Right atrium auricular region (tissue), 2 donors: Measurements from ENCODE around the gene SIDT2. TPM values are rescaled to one million over a fixed set of nuclear protein-coding genes. Genes with fewer than 3 reads are reported as not detected.
"Not testable (repeated sequence)": the region's sequence is repeated elsewhere in the genome, so short reads cannot be mapped to it uniquely, and the experiment has no call there.

Source experiments
- DNase-seq: peaks from one replicate; pipeline ENCODE4 v3.0.0-alpha.2; 2019; ENCODE audit warnings: low spot score
- H3K27ac ChIP-seq, 2 donors: fragments of 200-600 bp; sonication (generic); 1 replicate in 1 of 2; 2 replicates in 1 of 2; pipeline ENCODE4 v1.5.1; 2016 to 2019
- H3K27me3 ChIP-seq, 2 donors: fragments of 200-600 bp; sonication (generic); one replicate each; pipeline versions ENCODE4 v1.5.1 to v1.6.0; 2017 to 2019
- H3K36me3 ChIP-seq: fragments of 200-600 bp; sonication (generic); one replicate; pipeline ENCODE4 v1.5.1; 2016
- H3K4me1 ChIP-seq, 2 donors: fragments of 200-600 bp; sonication (generic); one replicate each; pipeline versions ENCODE4 v1.5.1 to v1.6.0; 2017 to 2019
- H3K4me3 ChIP-seq, 2 donors: fragments of 200-600 bp; sonication (generic); 1 replicate in 1 of 2; 2 replicates in 1 of 2; pipeline ENCODE4 v1.5.1; 2017 to 2019; ENCODE audit warnings: mild to moderate bottlenecking in 1 of 2, moderate library complexity in 1 of 2
- H3K9me3 ChIP-seq, 2 donors: fragments of 200-600 bp; sonication (generic); one replicate each; pipeline ENCODE4 v1.5.1; 2019
- total RNA-seq, 2 donors: library from RNA; depleted of rRNA; stranded (reverse); fragments of >200 nt; gene quantifications; one replicate each; pipeline ENCODE4 v1.1.0, GENCODE V29; 2016
- TF ChIP-seq, protein P1 (sequence below), 2 donors: fragments of 200-600 bp; sonication (generic); IDR thresholded peaks; one replicate each; pipeline ENCODE4 v1.5.1; 2019; ENCODE audit warnings: antibody characterized with exemption in 2 of 2

The SIDT2 gene
- total RNA-seq, 2 donors from 2014 or later: 19.1 to 33.0 TPM

DNA sequence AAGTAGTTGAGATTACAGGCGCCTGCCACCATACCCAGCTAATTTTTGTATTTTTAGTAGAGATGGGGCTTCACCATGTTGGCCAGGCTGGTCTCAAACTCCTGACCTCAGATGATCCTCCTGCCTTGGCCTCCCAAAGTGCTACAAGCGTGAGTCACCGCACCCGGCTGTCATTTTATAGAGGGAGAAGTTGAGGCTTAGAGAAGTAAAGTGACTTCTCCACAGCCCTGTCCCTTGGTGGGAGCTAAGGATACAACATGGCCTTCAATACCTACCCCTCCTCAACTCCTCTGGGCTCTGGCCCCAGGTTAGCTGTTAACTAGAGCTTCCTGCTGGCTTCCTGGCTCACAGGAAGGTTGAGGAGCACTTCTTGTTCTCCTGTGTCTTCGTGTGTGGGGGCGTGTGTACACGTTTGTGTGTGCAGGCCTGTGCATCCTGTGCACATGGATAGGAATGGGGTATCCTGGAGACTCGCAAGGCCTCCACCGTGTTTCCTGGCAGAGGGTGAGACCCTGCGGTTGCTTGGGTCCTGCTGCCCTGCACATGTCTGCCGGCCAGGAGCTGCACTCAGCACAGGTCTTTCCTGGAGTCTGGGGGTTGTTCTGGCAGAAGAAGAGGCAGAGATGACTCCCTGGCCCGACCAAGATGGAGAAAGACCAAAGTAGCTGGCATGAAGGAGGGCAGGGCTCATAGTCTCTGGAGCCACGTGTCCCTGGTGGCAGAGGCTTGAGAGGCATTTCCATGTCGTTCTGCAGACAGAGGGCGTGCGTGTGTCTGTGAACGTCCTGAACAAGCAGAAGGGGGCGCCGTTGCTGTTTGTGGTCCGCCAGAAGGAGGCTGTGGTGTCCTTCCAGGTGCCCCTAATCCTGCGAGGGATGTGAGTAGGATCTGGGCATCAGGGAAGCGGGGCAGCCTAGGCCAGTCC is 2.4 kb downstream of the SIDT2 start:
- Histone ChIP-seq H3K27me3 (no peaks in the 10 kb centered on the region), H3K4me3 (no peak overlapping the region), H3K36me3 (peaks cover 24% of the 10 kb centered on the region), H3K4me1 (peaks cover 0 to 30% of the 10 kb centered on the region in 2 donors), H3K27ac (peak overlapping the region; percentile 32 to 95), H3K9me3 (no peaks in the 10 kb centered on the region)
- TF ChIP-seq, protein P1, sequence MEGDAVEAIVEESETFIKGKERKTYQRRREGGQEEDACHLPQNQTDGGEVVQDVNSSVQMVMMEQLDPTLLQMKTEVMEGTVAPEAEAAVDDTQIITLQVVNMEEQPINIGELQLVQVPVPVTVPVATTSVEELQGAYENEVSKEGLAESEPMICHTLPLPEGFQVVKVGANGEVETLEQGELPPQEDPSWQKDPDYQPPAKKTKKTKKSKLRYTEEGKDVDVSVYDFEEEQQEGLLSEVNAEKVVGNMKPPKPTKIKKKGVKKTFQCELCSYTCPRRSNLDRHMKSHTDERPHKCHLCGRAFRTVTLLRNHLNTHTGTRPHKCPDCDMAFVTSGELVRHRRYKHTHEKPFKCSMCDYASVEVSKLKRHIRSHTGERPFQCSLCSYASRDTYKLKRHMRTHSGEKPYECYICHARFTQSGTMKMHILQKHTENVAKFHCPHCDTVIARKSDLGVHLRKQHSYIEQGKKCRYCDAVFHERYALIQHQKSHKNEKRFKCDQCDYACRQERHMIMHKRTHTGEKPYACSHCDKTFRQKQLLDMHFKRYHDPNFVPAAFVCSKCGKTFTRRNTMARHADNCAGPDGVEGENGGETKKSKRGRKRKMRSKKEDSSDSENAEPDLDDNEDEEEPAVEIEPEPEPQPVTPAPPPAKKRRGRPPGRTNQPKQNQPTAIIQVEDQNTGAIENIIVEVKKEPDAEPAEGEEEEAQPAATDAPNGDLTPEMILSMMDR (IDR thresholded peaks at IDR 0.05): peak; percentile 52 to 78
- peak; percentile 88 for DNase-seq

DNA sequence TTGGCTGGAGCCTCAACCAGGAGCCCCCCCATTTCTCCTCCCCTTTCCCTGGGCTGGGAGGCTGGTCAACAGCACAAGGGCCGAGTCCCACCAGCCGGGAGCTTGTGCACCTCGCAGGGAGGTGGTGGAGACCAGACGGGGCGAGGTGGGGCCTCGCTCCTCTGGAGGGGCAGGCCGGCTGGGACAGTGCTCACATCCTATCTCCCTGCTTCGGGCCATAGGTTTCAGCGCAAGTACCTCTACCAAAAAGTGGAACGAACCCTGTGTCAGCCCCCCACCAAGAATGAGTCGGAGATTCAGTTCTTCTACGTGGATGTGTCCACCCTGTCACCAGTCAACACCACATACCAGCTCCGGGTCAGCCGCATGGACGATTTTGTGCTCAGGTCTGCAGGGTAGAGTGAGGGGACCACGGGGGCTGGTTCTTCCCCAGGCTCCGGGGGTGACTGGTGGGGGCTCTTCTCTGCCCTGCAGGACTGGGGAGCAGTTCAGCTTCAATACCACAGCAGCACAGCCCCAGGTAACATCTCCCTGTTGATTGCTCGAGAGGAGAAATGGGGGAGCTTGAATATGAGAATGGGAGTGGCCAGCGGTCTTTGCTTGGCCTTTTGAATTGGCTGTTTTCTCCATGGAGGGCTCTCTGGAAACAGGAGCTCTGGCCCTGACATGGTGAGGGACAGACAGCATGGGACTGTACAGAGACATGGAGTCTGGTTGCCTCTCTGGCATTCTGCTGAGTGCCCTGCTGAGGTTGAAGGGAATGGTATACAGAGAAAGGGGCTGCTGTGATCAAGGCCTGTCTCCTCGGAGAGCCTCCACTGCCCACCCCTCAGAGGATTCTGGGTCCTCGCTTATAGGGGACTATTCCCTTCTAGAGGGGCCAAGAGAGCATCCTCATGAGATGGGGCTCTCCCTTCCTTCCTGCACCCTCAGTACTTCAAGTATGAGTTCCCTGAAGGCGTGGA is 3.3 kb downstream of the SIDT2 start:
- Histone ChIP-seq H3K9me3 (no peaks in the 10 kb centered on the region), H3K4me1 (peaks cover 0 to 30% of the 10 kb centered on the region in 2 donors), H3K36me3 (peaks cover 33% of the 10 kb centered on the region), H3K27ac (no peak overlapping the region), H3K27me3 (no peaks in the 10 kb centered on the region), H3K4me3 (no peak overlapping the region)
- TF ChIP-seq, protein P1 (IDR thresholded peaks at IDR 0.05): no peak
- DNase-seq: peak; percentile 57

DNA sequence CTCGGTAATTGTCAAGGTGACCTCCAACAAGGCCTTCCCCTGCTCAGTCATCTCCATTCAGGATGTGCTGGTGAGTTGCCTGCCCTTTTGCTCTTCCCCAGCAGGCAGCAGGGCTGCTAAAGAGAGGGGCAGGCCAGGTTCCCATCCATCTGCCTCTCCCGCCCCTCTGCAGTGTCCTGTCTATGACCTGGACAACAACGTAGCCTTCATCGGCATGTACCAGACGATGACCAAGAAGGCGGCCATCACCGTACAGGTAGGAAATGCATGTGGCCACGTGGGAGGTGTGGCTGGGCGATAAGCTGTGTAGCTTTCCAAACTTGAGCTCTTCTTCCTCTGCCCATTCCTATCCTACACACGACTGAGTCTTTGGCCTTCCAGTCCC is 4.0 kb downstream of the SIDT2 start:
- DNase-seq: no peak
- Histone ChIP-seq H3K4me3 (no peak overlapping the region), H3K4me1 (peaks cover 0 to 30% of the 10 kb centered on the region in 2 donors), H3K36me3 (peaks cover 37% of the 10 kb centered on the region), H3K27ac (no peak overlapping the region), H3K9me3 (no peaks in the 10 kb centered on the region), H3K27me3 (no peaks in the 10 kb centered on the region)
- TF ChIP-seq, protein P1 (IDR thresholded peaks at IDR 0.05): no peak

DNA sequence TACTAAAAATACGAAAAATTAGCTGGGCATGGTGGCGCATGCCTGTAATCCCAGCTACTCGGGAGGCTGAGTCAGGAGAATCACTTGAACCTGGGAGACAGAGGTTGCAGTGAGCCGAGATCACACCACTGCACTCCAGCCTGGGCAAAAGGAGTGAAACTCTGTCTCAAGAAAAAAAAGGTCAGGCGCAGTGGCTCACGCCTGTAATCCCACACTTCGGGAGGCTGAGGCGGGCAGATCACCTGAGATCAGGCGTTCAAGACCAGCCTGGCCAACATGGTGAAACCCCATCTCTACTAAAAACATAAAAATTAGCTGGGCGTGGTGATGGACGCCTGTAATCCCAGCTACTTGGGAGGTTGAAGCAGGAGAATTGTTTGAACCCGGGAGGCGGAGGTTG is 4.6 kb downstream of the SIDT2 start:
- not testable (repeated sequence) for H3K27ac ChIP-seq, H3K27me3 ChIP-seq, H3K4me3 ChIP-seq, H3K9me3 ChIP-seq
- DNase-seq: peak; percentile 40
- Histone ChIP-seq H3K36me3 (peaks cover 44% of the 10 kb centered on the region), H3K4me1 (peaks cover 0 to 24% of the 10 kb centered on the region in 2 donors)

DNA sequence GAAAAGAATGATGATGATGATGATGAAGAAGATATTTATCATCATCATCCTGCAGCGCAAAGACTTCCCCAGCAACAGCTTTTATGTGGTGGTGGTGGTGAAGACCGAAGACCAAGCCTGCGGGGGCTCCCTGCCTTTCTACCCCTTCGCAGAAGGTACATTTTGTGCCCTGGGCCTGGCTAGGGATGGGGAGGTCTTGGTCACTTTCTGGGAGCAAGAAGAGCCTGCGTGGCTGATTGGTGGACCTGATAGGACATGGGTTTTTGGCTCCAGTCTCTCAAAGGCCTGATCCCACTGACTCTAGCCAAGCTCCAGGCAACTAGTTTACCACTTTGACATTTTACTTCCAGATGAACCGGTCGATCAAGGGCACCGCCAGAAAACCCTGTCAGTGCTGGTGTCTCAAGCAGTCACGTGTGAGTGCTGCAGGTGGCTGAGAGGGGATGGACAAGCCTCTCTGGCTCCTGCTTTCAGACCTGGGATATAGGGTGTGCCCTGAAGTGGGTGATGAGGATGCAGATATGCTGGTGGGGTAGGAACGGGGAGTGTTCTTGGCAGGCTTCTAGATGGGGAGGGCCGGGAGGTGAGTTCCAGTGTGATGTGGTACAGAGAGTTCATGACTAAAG is 5.3 kb downstream of the SIDT2 start:
- Histone ChIP-seq H3K27ac (no peak overlapping the region), H3K4me1 (peaks cover 0 to 21% of the 10 kb centered on the region in 2 donors), H3K36me3 (peaks cover 50% of the 10 kb centered on the region), H3K9me3 (no peaks in the 10 kb centered on the region), H3K27me3 (no peaks in the 10 kb centered on the region), H3K4me3 (no peak overlapping the region)
- peak; percentile 36 for DNase-seq
- TF ChIP-seq, protein P1 (IDR thresholded peaks at IDR 0.05): no peak
